Measurements from ENCODE around the gene TMEM184A. TPM values are rescaled to one million over a fixed set of nuclear protein-coding genes. Genes with fewer than 3 reads are reported as not detected.

Gene TMEM184A
- polyA plus RNA-seq, 2 of the 4 experiments (the other 2 are of a cell fraction), result 14.3 to 18.4 TPM

GRCh38 chr7:1531263-1531978 lies 24.6 kb downstream of the TMEM184A start (continued):
- TF ChIP-seq HMGXB4 (CRISPR knock-in tag; IDR thresholded peaks at IDR 0.05; ENCODE audit: borderline replicate concordance) (0 out of 2 replicates have a peak, but pooled peaks have one; percentile 48), BHLHE40 (IDR thresholded peaks at IDR 0.05; ENCODE audit: low read depth, low read length) (no peak), NR3C1 (IDR thresholded peaks at IDR 0.05) (no peak), FOSB (CRISPR knock-in tag; IDR thresholded peaks at IDR 0.05) (0 out of 2 replicates have a peak, but pooled peaks have one; percentile 48), RNF2 (IDR thresholded peaks at IDR 0.05; ENCODE audit: borderline replicate concordance, low read depth) (no peak), EHF (CRISPR knock-in tag; IDR thresholded peaks at IDR 0.05) (no peak), HOXB13 (CRISPR knock-in tag; IDR thresholded peaks at IDR 0.05; ENCODE audit: low read depth) (no peak), KDM5A (IDR thresholded peaks at IDR 0.05) (no peak), ZSCAN20 (CRISPR knock-in tag; IDR thresholded peaks at IDR 0.05) (no peak), KDM1A (IDR thresholded peaks at IDR 0.05; ENCODE audit: low read depth) (no peak), E2F6 (IDR thresholded peaks at IDR 0.05; ENCODE audit: borderline replicate concordance, low read depth) (no peak), USF2 (IDR thresholded peaks at IDR 0.05) (no peak), ELK1 (IDR thresholded peaks at IDR 0.05; ENCODE audit: low read depth, low read length) (no peak), GATA3 (IDR thresholded peaks at IDR 0.05; ENCODE audit: borderline replicate concordance) (no peak), HOXA7 (CRISPR knock-in tag; IDR thresholded peaks at IDR 0.05) (0 out of 2 replicates have a peak, but pooled peaks have one; percentile 65), BCL3 (IDR thresholded peaks at IDR 0.05) (no peak; the same call in 2 of the 3 replicates), CBX2 (IDR thresholded peaks at IDR 0.05; ENCODE audit: borderline replicate concordance, low read depth) (no peak), CTCF (IDR thresholded peaks at IDR 0.05) (no peak), HEYL (CRISPR knock-in tag; IDR thresholded peaks at IDR 0.05) (no peak), RCOR1 (IDR thresholded peaks at IDR 0.05; ENCODE audit: low read depth, low read length) (no peak), PBX3 (IDR thresholded peaks at IDR 0.05) (no peak), FOSL2 (IDR thresholded peaks at IDR 0.05) (no peak), FOSL2 (CRISPR knock-in tag; IDR thresholded peaks at IDR 0.05) (no peak), MAX (IDR thresholded peaks at IDR 0.05) (peak; percentile 56; the same call in 1 of the 2 replicates), JUNB (IDR thresholded peaks at IDR 0.05) (no peak), MYC (IDR thresholded peaks at IDR 0.05; ENCODE audit: borderline replicate concordance, low read length) (no peak; the same call in 1 of the 2 replicates), HOXB5 (CRISPR knock-in tag; IDR thresholded peaks at IDR 0.05) (0 out of 2 replicates have a peak, but pooled peaks have one; percentile 7), HES2 (IDR thresholded peaks at IDR 0.05) (no peak), ZFP36 (IDR thresholded peaks at IDR 0.05; ENCODE audit: borderline replicate concordance, partially characterized antibody) (no peak), ATOH8 (CRISPR knock-in tag; IDR thresholded peaks at IDR 0.05; ENCODE audit: low read depth) (peak; percentile 59; the same call in 1 of the 2 replicates), CBX8 (IDR thresholded peaks at IDR 0.05) (no peak), JUN (IDR thresholded peaks at IDR 0.05) (no peak), SREBF2 (IDR thresholded peaks at IDR 0.05) (no peak)

All from A549 (cell line).